Measurements from ENCODE around the gene ITPR1. TPM values are rescaled to one million over a fixed set of nuclear protein-coding genes. Genes with fewer than 3 reads are reported as not detected.
A peak's percentile ranks its signal among the peaks of the same experiment; 100 is the strongest.

The ITPR1 gene
- total and polyA plus RNA-seq, 10 of the 15 experiments (the other 5 are each of a cell fraction or from before 2014, with no cell fraction given), result 12.2 to 239 (median 28.4) TPM

- peak; percentile 92 for TF ChIP-seq FOXM1 (IDR thresholded peaks at IDR 0.05; ENCODE audit: low read depth, low read length)
- 0 out of 2 replicates have a peak, but pooled peaks have one; percentile 70 for TF ChIP-seq GATAD2B (conservative IDR thresholded peaks at IDR 0.05; ENCODE audit: low read depth)
- peak; percentile 20 for TF ChIP-seq MEF2B (IDR thresholded peaks at IDR 0.05; ENCODE audit: partially characterized antibody, poor library complexity, severe bottlenecking)
- TF ChIP-seq JUNB (IDR thresholded peaks at IDR 0.05), result peak; percentile 62
- TF ChIP-seq TCF12 (IDR thresholded peaks at IDR 0.05; ENCODE audit: low read depth, low read length), result peak; percentile 54; the same call in 1 of the 2 replicates
- TF ChIP-seq ZBTB40 (IDR thresholded peaks at IDR 0.05; ENCODE audit: borderline replicate concordance), result no peak
- TF ChIP-seq USF2 (IDR thresholded peaks at IDR 0.05; ENCODE audit: borderline replicate concordance, low read depth, low read length), result no peak
- TF ChIP-seq BRCA1 (IDR thresholded peaks at IDR 0.05; ENCODE audit: low read depth, low read length), result no peak
- TF ChIP-seq FOS (IDR thresholded peaks at IDR 0.05; ENCODE audit: borderline replicate concordance, extremely low read depth, insufficient read length), result no peak
- TF ChIP-seq MLLT1 (IDR thresholded peaks at IDR 0.05), result peak; percentile 71; the same call in 1 of the 2 replicates
- TF ChIP-seq DPF2 (IDR thresholded peaks at IDR 0.05), result peak; percentile 81
- no peak for TF ChIP-seq SREBF2 (IDR thresholded peaks at IDR 0.05; ENCODE audit: low read length)
- TF ChIP-seq KAT2A (conservative IDR thresholded peaks at IDR 0.05; ENCODE audit: control insufficient read depth, low read depth, low read length), result no peak
- TF ChIP-seq REST (IDR thresholded peaks at IDR 0.05; ENCODE audit: low read depth, low read length), result no peak
- TF ChIP-seq LARP7 (IDR thresholded peaks at IDR 0.05), result 0 out of 2 replicates have a peak, but pooled peaks have one; percentile 45
- TF ChIP-seq MXI1 (IDR thresholded peaks at IDR 0.05; ENCODE audit: low read depth, low read length), result no peak
- TF ChIP-seq PKNOX1 (IDR thresholded peaks at IDR 0.05), result peak; percentile 56; the same call in 1 of the 2 replicates
Measured at GRCh38 chr3:4888913-4889846, 396.0 kb downstream of the ITPR1 start (continued).

All from GM12878 (cell line).